GM12865 (cell line): ENCODE data around the gene KRTAP4-16.
"Not testable (repeated sequence)": the region's sequence is repeated elsewhere in the genome, so short reads cannot be mapped to it uniquely, and the experiment has no call there.

ENCODE experiments used
- DNase-seq: peaks from one replicate; pipeline ENCODE4 v3.0.0; 2010; ENCODE audit warnings: low read depth
- H3K4me3 ChIP-seq: 2 replicates; pipeline ENCODE4 v1.5.1; 2011; ENCODE audit warnings: mild to moderate bottlenecking, low read depth, low read length, control low read depth
- CTCF ChIP-seq: IDR thresholded peaks from 2 replicates; pipeline ENCODE4 v1.5.1; 2011; ENCODE audit warnings: low read length, control low read depth, low read depth, inconsistent platforms; ENCODE audit not compliant: insufficient read depth; ENCODE audit errors: missing control alignments

KRTAP4-16 gene

GRCh38 chr17:41061964-41062363 lies 40.0 kb downstream of the KRTAP4-16 start:
- DNase-seq = no peak
- no peak overlapping the region for H3K4me3 ChIP-seq
- TF ChIP-seq CTCF = no peak

GRCh38 chr17:41060052-41060604 lies 41.9 kb downstream of the KRTAP4-16 start, which contains the start of gene KRTAP2-3:
Gene KRTAP2-3, minus strand, starts transcription at chr17:41060114. Its CDS starts 64 bp downstream, at chr17:41060050.
- no peak for TF ChIP-seq CTCF
- no peak for DNase-seq

GRCh38 chr17:41059276-41060051 lies 42.5 kb downstream of the KRTAP4-16 start:
- not testable (repeated sequence) for DNase-seq, H3K4me3 ChIP-seq

More at GRCh38 chr17:41060052-41060604, 41.9 kb downstream of the KRTAP4-16 start, which contains the start of gene KRTAP2-3:
- H3K4me3 ChIP-seq = no peak within 1 kb of the TSS

GRCh38 chr17:41058741-41059140 lies 43.3 kb downstream of the KRTAP4-16 start:
- DNase-seq = no peak
- no peak overlapping the region for H3K4me3 ChIP-seq
- TF ChIP-seq CTCF = no peak

- no peak for DNase-seq
Observed at GRCh38 chr17:41057547-41057946, 44.5 kb downstream of the KRTAP4-16 start.

GRCh38 chr17:41055130-41055529 lies 46.9 kb downstream of the KRTAP4-16 start, which contains the start of gene KRTAP2-2:
Gene KRTAP2-2, minus strand, starts transcription at chr17:41055230. Its CDS starts 19 bp downstream, at chr17:41055211.
- not testable (repeated sequence) for DNase-seq, H3K4me3 ChIP-seq

More at GRCh38 chr17:41057547-41057946, 44.5 kb downstream of the KRTAP4-16 start:
- H3K4me3 ChIP-seq = no peak overlapping the region
- no peak for TF ChIP-seq CTCF

GRCh38 chr17:41054556-41054955 lies 47.5 kb downstream of the KRTAP4-16 start:
- H3K4me3 ChIP-seq, DNase-seq: not testable (repeated sequence)

GRCh38 chr17:41054025-41054424 lies 48.0 kb downstream of the KRTAP4-16 start:
- DNase-seq = no peak
- TF ChIP-seq CTCF = no peak
- no peak overlapping the region for H3K4me3 ChIP-seq
